HUES6 (cell line): ENCODE measurements around the gene ITPK1.

Experiments
- H3K27ac ChIP-seq: 2 replicates; pipeline ENCODE4 v1.7.0; 2013; ENCODE audit warnings: low read depth, mild to moderate bottlenecking, low read length, inconsistent platforms
- H3K27me3 ChIP-seq: 2 replicates; pipeline ENCODE4 v1.6.1; 2013; ENCODE audit warnings: low read length; ENCODE audit not compliant: control insufficient read depth, insufficient read depth
- H3K36me3 ChIP-seq: 2 replicates; pipeline ENCODE4 v1.6.1; 2013; ENCODE audit warnings: low read length; ENCODE audit not compliant: control insufficient read depth, insufficient read depth
- H3K4me1 ChIP-seq: 2 replicates; pipeline ENCODE4 v1.6.1; 2013; ENCODE audit warnings: low read length; ENCODE audit not compliant: control insufficient read depth, insufficient read depth
- H3K4me3 ChIP-seq: 2 replicates; pipeline ENCODE4 v1.5.1; 2013; ENCODE audit warnings: low read depth, low read length
- H3K9ac ChIP-seq: one replicate; pipeline ENCODE4 v1.6.1; 2013; ENCODE audit warnings: mild to moderate bottlenecking, low read length
- H3K9me3 ChIP-seq: 2 replicates; pipeline ENCODE4 v1.6.1; 2013; ENCODE audit warnings: low read depth, low read length; ENCODE audit not compliant: control insufficient read depth, insufficient read depth

ITPK1 gene

GRCh38 chr14:93011141-93011529 is 104.6 kb downstream of the ITPK1 start:
- Histone ChIP-seq H3K4me3 (no peak overlapping the region), H3K9ac (no peak overlapping the region), H3K9me3 (no peaks in the 10 kb centered on the region), H3K27me3 (no peaks in the 10 kb centered on the region), H3K4me1 (peaks cover 10% of the 10 kb centered on the region; the same call in 1 of the 2 replicates), H3K27ac (no peak overlapping the region), H3K36me3 (no peaks in the 10 kb centered on the region)

- no peaks in the 10 kb centered on the region for H3K27me3 ChIP-seq
- H3K36me3 ChIP-seq: no peaks in the 10 kb centered on the region
- H3K4me1 ChIP-seq: peaks cover 10% of the 10 kb centered on the region; the same call in 1 of the 2 replicates
- no peak overlapping the region for H3K4me3 ChIP-seq
- no peaks in the 10 kb centered on the region for H3K9me3 ChIP-seq
- H3K9ac ChIP-seq: no peak overlapping the region
- H3K27ac ChIP-seq: no peak overlapping the region
Observed at GRCh38 chr14:93010522-93011140, 105.1 kb downstream of the ITPK1 start.

- no peak overlapping the region for H3K9ac ChIP-seq
- no peaks in the 10 kb centered on the region for H3K9me3 ChIP-seq
- H3K4me1 ChIP-seq: peaks cover 10% of the 10 kb centered on the region; the same call in 1 of the 2 replicates
- H3K27ac ChIP-seq: no peak overlapping the region
- H3K4me3 ChIP-seq: no peak overlapping the region
- H3K36me3 ChIP-seq: no peaks in the 10 kb centered on the region
- H3K27me3 ChIP-seq: no peaks in the 10 kb centered on the region
Observed at GRCh38 chr14:93010130-93010499, 105.6 kb downstream of the ITPK1 start.

- Histone ChIP-seq H3K9me3 (no peaks in the 10 kb centered on the region), H3K36me3 (no peaks in the 10 kb centered on the region), H3K4me1 (peaks cover 10% of the 10 kb centered on the region; the same call in 1 of the 2 replicates), H3K9ac (no peak overlapping the region), H3K4me3 (no peak overlapping the region), H3K27me3 (no peaks in the 10 kb centered on the region), H3K27ac (no peak overlapping the region)
Observed at GRCh38 chr14:93009471-93010129, 106.1 kb downstream of the ITPK1 start.

GRCh38 chr14:93008381-93008780 is 107.3 kb downstream of the ITPK1 start:
- Histone ChIP-seq H3K4me1 (peaks cover 10% of the 10 kb centered on the region; the same call in 1 of the 2 replicates), H3K36me3 (no peaks in the 10 kb centered on the region), H3K27me3 (no peaks in the 10 kb centered on the region), H3K9ac (no peak overlapping the region), H3K27ac (no peak overlapping the region), H3K4me3 (no peak overlapping the region), H3K9me3 (no peaks in the 10 kb centered on the region)

GRCh38 chr14:93007225-93007997 is 108.3 kb downstream of the ITPK1 start:
- Histone ChIP-seq H3K4me1 (peaks cover 10% of the 10 kb centered on the region; the same call in 1 of the 2 replicates), H3K27me3 (no peaks in the 10 kb centered on the region), H3K27ac (no peak overlapping the region), H3K36me3 (no peaks in the 10 kb centered on the region), H3K9me3 (no peaks in the 10 kb centered on the region), H3K4me3 (no peak overlapping the region), H3K9ac (no peak overlapping the region)

- Histone ChIP-seq H3K4me1 (peaks cover 10% of the 10 kb centered on the region; the same call in 1 of the 2 replicates), H3K27ac (no peak overlapping the region), H3K9me3 (no peaks in the 10 kb centered on the region), H3K4me3 (no peak overlapping the region), H3K9ac (no peak overlapping the region), H3K36me3 (no peaks in the 10 kb centered on the region), H3K27me3 (no peaks in the 10 kb centered on the region)
Observed at GRCh38 chr14:93006567-93007051, 109.1 kb downstream of the ITPK1 start.

GRCh38 chr14:93005838-93006237 is 109.9 kb downstream of the ITPK1 start:
- Histone ChIP-seq H3K9me3 (no peaks in the 10 kb centered on the region), H3K9ac (no peak overlapping the region), H3K27ac (no peak overlapping the region), H3K27me3 (no peaks in the 10 kb centered on the region), H3K36me3 (no peaks in the 10 kb centered on the region), H3K4me3 (no peak overlapping the region), H3K4me1 (peaks cover 10% of the 10 kb centered on the region; the same call in 1 of the 2 replicates)

- H3K27ac ChIP-seq: no peak overlapping the region
- H3K27me3 ChIP-seq: no peaks in the 10 kb centered on the region
- no peaks in the 10 kb centered on the region for H3K36me3 ChIP-seq
- no peaks in the 10 kb centered on the region for H3K9me3 ChIP-seq
- H3K4me3 ChIP-seq: no peak overlapping the region
- H3K4me1 ChIP-seq: peaks cover 10% of the 10 kb centered on the region; the same call in 1 of the 2 replicates
- H3K9ac ChIP-seq: no peak overlapping the region
Observed at GRCh38 chr14:93005135-93005813, 110.5 kb downstream of the ITPK1 start.

GRCh38 chr14:93004699-93005082 is 111.0 kb downstream of the ITPK1 start:
- Histone ChIP-seq H3K4me1 (peaks cover 10% of the 10 kb centered on the region; the same call in 1 of the 2 replicates), H3K9ac (no peak overlapping the region), H3K27me3 (no peaks in the 10 kb centered on the region)

More at GRCh38 chr14:93004699-93005082, 111.0 kb downstream of the ITPK1 start:
- H3K36me3 ChIP-seq: no peaks in the 10 kb centered on the region
- no peaks in the 10 kb centered on the region for H3K9me3 ChIP-seq
- H3K27ac ChIP-seq: no peak overlapping the region
- no peak overlapping the region for H3K4me3 ChIP-seq
